HEK293T (cell line): ENCODE measurements around the gene TRAF3.

Experiments used
- CTCF ChIA-PET: fragments of 350-600 bp; formaldehyde crosslinking; extraction: SDS; loops from one replicate; lab custom pipeline; 2021; ENCODE audit warnings: antibody characterized with exemption, inconsistent platforms; lab: Yijun Ruan, JAX
- POLR2A ChIA-PET: fragments of 350-600 bp; formaldehyde crosslinking; extraction: SDS; loops from one replicate; lab custom pipeline; 2020; ENCODE audit warnings: antibody characterized with exemption, inconsistent platforms; lab: Yijun Ruan, JAX
- DNase-seq: peaks from one replicate; pipeline ENCODE4 v3.0.0; 2012; ENCODE audit warnings: mixed read lengths; ENCODE audit errors: extremely low spot score
- ARNT ChIP-seq: fragments of 450-650 bp; IDR thresholded peaks from 2 replicates; pipeline ENCODE4 v1.6.1; 2017; ENCODE audit warnings: mild to moderate bottlenecking
- BHLHE40 ChIP-seq: fragments of 450-650 bp; IDR thresholded peaks from 2 replicates; pipeline ENCODE4 v1.6.1; 2016; ENCODE audit warnings: mild to moderate bottlenecking, moderate library complexity, borderline replicate concordance
- CTBP1 ChIP-seq: fragments of 450-650 bp; IDR thresholded peaks from 2 replicates; pipeline ENCODE4 v1.6.1; 2016; ENCODE audit warnings: borderline replicate concordance
- ELF4 ChIP-seq: fragments of 450-650 bp; IDR thresholded peaks from 2 replicates; pipeline ENCODE4 v1.6.1; 2017; ENCODE audit warnings: antibody characterized with exemption
- FOXA1 ChIP-seq: fragments of 450-650 bp; IDR thresholded peaks from 2 replicates; pipeline ENCODE4 v1.6.1; 2016; ENCODE audit warnings: mild to moderate bottlenecking
- FOXK2 ChIP-seq: fragments of 450-650 bp; IDR thresholded peaks from 2 replicates; pipeline ENCODE4 v1.6.1; 2016; ENCODE audit warnings: mild to moderate bottlenecking
- FOXM1 ChIP-seq: fragments of 450-650 bp; IDR thresholded peaks from 2 replicates; pipeline ENCODE4 v1.6.1; 2017; ENCODE audit warnings: mild to moderate bottlenecking, borderline replicate concordance
- HDGF ChIP-seq: fragments of 450-650 bp; IDR thresholded peaks from 2 replicates; pipeline ENCODE4 v1.6.1; 2017; ENCODE audit warnings: antibody characterized with exemption, borderline replicate concordance
- L3MBTL2 ChIP-seq: fragments of 450-650 bp; conservative IDR thresholded peaks from 2 replicates; pipeline ENCODE4 v1.6.1; 2016; ENCODE audit warnings: mild to moderate bottlenecking
- LEF1 ChIP-seq: fragments of 450-650 bp; IDR thresholded peaks from 2 replicates; pipeline ENCODE4 v1.6.1; 2017; ENCODE audit warnings: mild to moderate bottlenecking, borderline replicate concordance
- NFRKB ChIP-seq: fragments of 450-650 bp; IDR thresholded peaks from 2 replicates; pipeline ENCODE4 v1.6.1; 2016; ENCODE audit warnings: mild to moderate bottlenecking, moderate library complexity
- PKNOX1 ChIP-seq: fragments of 450-650 bp; IDR thresholded peaks from 2 replicates; pipeline ENCODE4 v1.6.1; 2016
- SP1 ChIP-seq: fragments of 450-650 bp; IDR thresholded peaks from 2 replicates; pipeline ENCODE4 v1.6.1; 2017
- SUZ12 ChIP-seq: fragments of 450-650 bp; IDR thresholded peaks from 2 replicates; pipeline ENCODE4 v1.6.1; 2016; ENCODE audit warnings: mild to moderate bottlenecking
- TARDBP ChIP-seq: fragments of 450-650 bp; IDR thresholded peaks from 2 replicates; pipeline ENCODE4 v1.6.1; 2016
- ZNF384 ChIP-seq: fragments of 450-650 bp; IDR thresholded peaks from 2 replicates; pipeline ENCODE4 v1.6.1; 2016

TRAF3 gene

GRCh38 chr14:102943454-102943853 lies 166.2 kb downstream of the TRAF3 start:
- POLR2A ChIA-PET = no interaction called here
- DNase-seq = no peak
- TF ChIP-seq CTBP1 (no peak), FOXM1 (no peak), NFRKB (no peak), FOXA1 (no peak), ELF4 (no peak), FOXK2 (no peak), LEF1 (no peak), ZNF384 (no peak), ARNT (no peak), BHLHE40 (no peak), SUZ12 (no peak), TARDBP (no peak), HDGF (no peak), L3MBTL2 (no peak), SP1 (no peak), PKNOX1 (no peak)
- CTCF ChIA-PET = no interaction called here

DNA sequence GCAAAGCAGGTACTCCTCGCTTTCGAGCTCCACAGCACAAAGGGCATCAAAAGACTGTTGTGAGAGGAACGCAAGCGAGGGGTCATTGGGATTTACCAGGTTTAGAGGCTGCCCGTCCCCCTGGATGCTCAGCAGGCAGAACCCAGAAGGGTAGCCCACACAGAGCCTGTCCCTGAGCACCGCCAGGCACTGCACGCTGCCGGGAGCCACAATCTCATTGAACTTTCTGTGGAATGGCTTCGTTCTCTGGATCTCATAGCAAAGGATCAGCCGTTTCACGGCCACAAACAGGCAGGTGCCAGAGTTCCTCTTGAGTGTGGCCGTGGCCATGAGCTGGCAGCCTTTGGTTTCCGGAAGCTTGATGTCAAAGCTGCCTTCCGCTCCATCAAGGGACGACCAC lies 166.7 kb downstream of the TRAF3 start:
- DNase-seq = no peak
- CTCF ChIA-PET = no interaction called here

GRCh38 chr14:102944448-102945330 lies 167.4 kb downstream of the TRAF3 start:
- no peak for DNase-seq
- ChIA-PET CTCF (no interaction called here), POLR2A (no interaction called here)
- TF ChIP-seq BHLHE40 = no peak
- no peak for TF ChIP-seq FOXM1
- no peak for TF ChIP-seq ZNF384
- no peak for TF ChIP-seq SUZ12
- TF ChIP-seq HDGF = no peak
- no peak for TF ChIP-seq LEF1
- no peak for TF ChIP-seq PKNOX1
- TF ChIP-seq SP1 = no peak

More for the DNA sequence above, 166.7 kb downstream of the TRAF3 start:
- TF ChIP-seq ARNT (no peak), HDGF (no peak), FOXK2 (no peak), FOXA1 (no peak), TARDBP (no peak), SP1 (no peak), SUZ12 (no peak), L3MBTL2 (no peak), FOXM1 (no peak), ELF4 (no peak), NFRKB (no peak), LEF1 (no peak), CTBP1 (no peak), PKNOX1 (no peak), ZNF384 (no peak), BHLHE40 (no peak)
- POLR2A ChIA-PET = no interaction called here

- no peak for DNase-seq
- TF ChIP-seq FOXA1 (no peak), TARDBP (no peak), ELF4 (no peak), FOXK2 (no peak), NFRKB (no peak), HDGF (no peak), BHLHE40 (no peak), CTBP1 (no peak), SUZ12 (no peak), ZNF384 (no peak), L3MBTL2 (no peak), SP1 (no peak), ARNT (no peak), LEF1 (no peak), PKNOX1 (no peak), FOXM1 (no peak)
- ChIA-PET CTCF (no interaction called here), POLR2A (no interaction called here)
Measured at GRCh38 chr14:102945346-102946130, 168.3 kb downstream of the TRAF3 start.
